Panc1 (cell line): ENCODE data around the gene CDAN1. TPM values are rescaled to one million over a fixed set of nuclear protein-coding genes. Genes with fewer than 3 reads are reported as not detected.

Experiments
- ATAC-seq: fragments of 200-7000 bp; cut with Tn5 transposase; 2 replicates; pipeline ENCODE4 v1.9.1; 2020; ENCODE audit warnings: mild to moderate bottlenecking, moderate library complexity
- BruUV-seq: library from RNA; stranded (reverse); fragments of 400-500 nt; replicated peaks from 2 replicates; lab custom pipeline; 2021; lab: Mats Ljungman, UMichigan
- CTCF ChIA-PET: fragments of 300-600 bp; sonication (Branson Sonifier 250); formaldehyde crosslinking; loops from one replicate; lab custom pipeline; 2022; ENCODE audit warnings: antibody characterized with exemption; lab: Charles Lee
- POLR2A ChIA-PET: fragments of 300-600 bp; sonication (Branson Sonifier 250); formaldehyde crosslinking; loops from one replicate; lab custom pipeline; 2022; ENCODE audit warnings: antibody characterized with exemption; lab: Charles Lee
- DNase-seq: peaks from one replicate; pipeline ENCODE4 v3.0.0-alpha.2; 2010; ENCODE audit warnings: low read depth, low spot score
- H3K27ac ChIP-seq: 2 replicates; pipeline ENCODE4 v1.5.1; 2011; ENCODE audit warnings: mild to moderate bottlenecking, low read length, inconsistent platforms
- H3K27me3 ChIP-seq: fragments of 200-500 bp; sonication (Bioruptor generic); 2 replicates; pipeline ENCODE4 v1.6.0; 2014; ENCODE audit warnings: low read length, inconsistent platforms; ENCODE audit not compliant: control insufficient read depth, insufficient read depth
- H3K36me3 ChIP-seq: fragments of 200-500 bp; sonication (Bioruptor generic); 2 replicates; pipeline ENCODE4 v1.5.1; 2014; ENCODE audit warnings: inconsistent platforms, mild to moderate bottlenecking, low read length, moderate library complexity; ENCODE audit not compliant: control insufficient read depth, insufficient read depth
- H3K4me1 ChIP-seq: 2 replicates; pipeline ENCODE4 v1.5.1; 2011; ENCODE audit warnings: inconsistent platforms, mild to moderate bottlenecking, low read length, moderate library complexity; ENCODE audit not compliant: control insufficient read depth, insufficient read depth
- H3K4me3 ChIP-seq, 2 experiments: 2 replicates each; pipeline ENCODE4 v1.5.1; 2011 to 2012; ENCODE audit warnings: low read depth in 2 of 2, low read length in 2 of 2, mild to moderate bottlenecking in 2 of 2, inconsistent platforms in 1 of 2, moderate library complexity in 1 of 2
- H3K9me3 ChIP-seq: fragments of 200-500 bp; sonication (Bioruptor generic); 2 replicates; pipeline ENCODE4 v1.5.1; 2014; ENCODE audit warnings: low read depth, mild to moderate bottlenecking, inconsistent platforms, low read length, moderate library complexity; ENCODE audit not compliant: control insufficient read depth, insufficient read depth
- CTCF ChIP-seq: fragments of 450-650 bp; IDR thresholded peaks from 2 replicates; pipeline ENCODE4 v1.5.1; 2017; ENCODE audit warnings: mild to moderate bottlenecking
- POLR2AphosphoS5 ChIP-seq: IDR thresholded peaks from 2 replicates; pipeline ENCODE4 v1.6.1; 2012; ENCODE audit warnings: mild to moderate bottlenecking, low read depth, low read length, moderate library complexity
- REST ChIP-seq, 2 experiments: IDR thresholded peaks; 2 replicates each; pipeline ENCODE4 v1.6.1; 2011 to 2012; ENCODE audit warnings: low read depth in 2 of 2, control low read depth in 1 of 2, low read length in 1 of 2, mild to moderate bottlenecking in 1 of 2, moderate library complexity in 1 of 2; ENCODE audit not compliant: insufficient read depth in 1 of 2
- SIN3A ChIP-seq: IDR thresholded peaks from 2 replicates; pipeline ENCODE4 v1.6.1; 2012; ENCODE audit warnings: low read depth, mild to moderate bottlenecking, low read length, moderate library complexity, borderline replicate concordance; ENCODE audit not compliant: insufficient read depth
- TCF7L2 ChIP-seq: IDR thresholded peaks from 2 replicates; pipeline ENCODE4 v1.6.1; 2011; ENCODE audit warnings: mild to moderate bottlenecking, low read depth, low read length, inconsistent platforms
- in situ Hi-C: cut with HindIII; loops from 2 replicates; pipeline ENCODE4 v1.10.0; 2016; ENCODE audit warnings: low sequenced_read_pairs, low pct_unique_long_range_greater_than_20kb
- intact Hi-C: fragments of 100-400 bp; cut with micrococcal nuclease; formaldehyde crosslinking; loops from one replicate; pipeline ENCODE4 v1.10.0; 2022; ENCODE audit not compliant: unreplicated experiment
- total RNA-seq: library from RNA; stranded (reverse); gene quantifications from one replicate; pipeline ENCODE4 v1.2.1, GENCODE V29; 2021; ENCODE audit not compliant: unreplicated experiment

Gene CDAN1
- total RNA-seq, 1 experiment from 2014 or later: 41.1 TPM

- ChIA-PET POLR2A (no interaction called here), CTCF (no interaction called here)
- intact Hi-C loops: no loop called here
- H3K27ac ChIP-seq: no peak overlapping the region
- TF ChIP-seq REST (IDR thresholded peaks at IDR 0.05; ENCODE audit: insufficient read depth in 1 of 2, low read depth in 2 of 2, low read length in 1 of 2): no peak
- TF ChIP-seq CTCF: no peak
- no peak; the same call in 1 of the 2 replicates for TF ChIP-seq POLR2AphosphoS5
- no peak for TF ChIP-seq SIN3A
- TF ChIP-seq TCF7L2: no peak
- in situ Hi-C loops: no loop called here
- no peak for DNase-seq
- no peak overlapping the region for H3K4me3 ChIP-seq
- H3K4me1 ChIP-seq: no peaks in the 10 kb centered on the region
- no peaks in the 10 kb centered on the region for H3K9me3 ChIP-seq
- H3K36me3 ChIP-seq: peaks cover 2% of the 10 kb centered on the region
- H3K27me3 ChIP-seq: no peaks in the 10 kb centered on the region
- ATAC-seq: no peak
- no TSS peak for BruUV-seq
Observed at GRCh38 chr15:42728560-42728959, 8.4 kb downstream of the CDAN1 start.

DNA sequence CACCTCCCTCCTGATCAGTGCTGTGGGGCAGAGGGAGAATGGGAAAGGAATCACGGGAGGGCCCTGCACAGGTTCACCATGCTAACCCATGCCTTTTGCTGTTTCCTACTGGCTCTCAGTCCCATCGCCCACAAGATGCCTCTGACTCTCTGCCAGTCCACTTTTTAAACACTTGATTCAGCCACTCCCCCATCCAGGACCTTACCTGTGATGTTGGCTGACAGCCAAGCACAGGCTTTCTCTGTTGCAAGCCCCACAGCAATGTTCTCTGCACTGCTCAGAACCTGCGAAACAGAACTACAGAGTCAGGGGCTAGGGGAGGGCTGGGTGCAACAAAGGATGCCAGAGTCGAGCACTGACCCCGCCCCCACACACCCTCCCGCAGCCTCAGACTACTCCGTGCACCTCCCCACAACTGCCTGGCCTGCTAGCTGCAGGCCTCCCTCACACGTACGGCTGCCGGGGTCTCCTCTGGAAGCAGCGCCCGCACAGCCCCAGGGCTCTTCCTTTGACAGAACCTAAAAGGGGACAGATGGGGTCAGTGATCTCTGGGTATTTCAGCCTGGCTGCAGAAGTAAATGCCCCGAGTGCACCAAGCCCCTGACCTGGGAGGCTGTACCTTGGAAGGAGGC, 9.1 kb downstream of the CDAN1 start:
- no TSS peak for BruUV-seq
- peaks cover 2% of the 10 kb centered on the region for H3K36me3 ChIP-seq
- in situ Hi-C loops: no loop called here

More for the DNA sequence above, 9.1 kb downstream of the CDAN1 start:
- Histone ChIP-seq H3K9me3 (no peaks in the 10 kb centered on the region), H3K4me1 (no peaks in the 10 kb centered on the region), H3K27ac (no peak overlapping the region), H3K27me3 (no peaks in the 10 kb centered on the region), H3K4me3 (no peak overlapping the region)
- no peak for TF ChIP-seq CTCF
- TF ChIP-seq SIN3A: no peak
- TF ChIP-seq TCF7L2: no peak
- no peak for TF ChIP-seq POLR2AphosphoS5
- ATAC-seq (no peak), DNase-seq (no peak)
- intact Hi-C loops: no loop called here
- POLR2A ChIA-PET: no interaction called here
- CTCF ChIA-PET: no interaction called here
